Gastrocnemius medialis (tissue), 4 donors: Measurements from ENCODE around the gene SLC5A10.

ENCODE experiments used
- POLR2A ChIP-seq, 2 donors: fragments of 450-650 bp; IDR thresholded peaks; one replicate each; pipeline ENCODE4 v1.6.1; 2017; ENCODE audit warnings: antibody characterized with exemption in 2 of 2, mild to moderate bottlenecking in 2 of 2, moderate library complexity in 2 of 2
- TF ChIP-seq, protein P1 (sequence below), 5 experiments: fragments of 450-650 bp in 3 of 5; fragments of 200-600 bp in 2 of 5; sonication (generic) in 2 of 5; IDR thresholded peaks in 4 of 5; conservative IDR thresholded peaks in 1 of 5; 1 replicate in 4 of 5; 2 replicates in 1 of 5; pipeline ENCODE4 v1.5.1; 2016 to 2019; ENCODE audit warnings: antibody characterized with exemption in 5 of 5, mild to moderate bottlenecking in 3 of 5, moderate library complexity in 3 of 5

DNA sequence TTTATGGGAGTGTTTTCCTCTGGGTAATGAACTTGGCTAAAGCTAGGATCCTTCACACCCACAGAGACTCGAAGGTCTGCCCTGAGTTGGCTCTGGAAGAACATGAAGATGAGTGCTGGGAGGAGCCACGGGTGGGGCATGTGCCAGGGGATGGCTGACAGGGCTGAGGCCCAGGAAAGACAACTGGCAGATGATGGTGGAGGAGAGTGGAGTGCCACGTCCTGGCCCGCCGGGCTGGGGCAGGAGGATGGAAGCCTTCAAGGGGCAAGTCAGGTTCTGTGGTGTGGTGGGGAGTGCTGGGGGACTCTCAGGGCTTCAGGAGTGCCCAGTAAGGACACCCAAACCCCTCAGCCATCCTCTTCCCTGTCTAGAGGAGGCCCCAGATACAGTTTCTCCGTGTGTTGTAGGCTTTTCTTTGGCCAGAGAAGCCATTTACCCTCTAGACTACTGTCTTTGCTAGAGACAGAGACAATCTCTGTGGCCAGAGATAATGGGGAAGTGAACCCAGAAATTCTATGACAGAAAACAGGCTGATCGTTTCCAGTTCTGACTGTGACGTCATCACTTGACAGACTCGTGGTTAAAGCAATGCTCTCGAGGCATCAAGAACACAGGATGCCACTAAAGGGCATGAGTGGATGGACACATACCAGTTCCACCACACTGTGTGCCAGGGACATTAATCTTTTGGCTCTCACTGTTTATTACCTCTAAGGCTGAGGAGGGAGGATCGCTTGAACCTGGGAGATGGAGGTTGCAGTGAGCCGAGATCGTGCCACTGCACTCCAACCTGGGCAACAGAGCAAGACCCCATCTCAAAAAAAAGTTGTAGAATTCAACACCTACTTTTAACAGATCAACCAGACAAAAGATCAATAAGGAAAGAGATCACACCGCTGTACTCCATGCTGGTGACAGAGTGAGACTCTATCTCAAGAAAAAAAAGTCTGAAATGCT lies 18.6 kb upstream of the SLC5A10 start:
- TF ChIP-seq, protein P1, sequence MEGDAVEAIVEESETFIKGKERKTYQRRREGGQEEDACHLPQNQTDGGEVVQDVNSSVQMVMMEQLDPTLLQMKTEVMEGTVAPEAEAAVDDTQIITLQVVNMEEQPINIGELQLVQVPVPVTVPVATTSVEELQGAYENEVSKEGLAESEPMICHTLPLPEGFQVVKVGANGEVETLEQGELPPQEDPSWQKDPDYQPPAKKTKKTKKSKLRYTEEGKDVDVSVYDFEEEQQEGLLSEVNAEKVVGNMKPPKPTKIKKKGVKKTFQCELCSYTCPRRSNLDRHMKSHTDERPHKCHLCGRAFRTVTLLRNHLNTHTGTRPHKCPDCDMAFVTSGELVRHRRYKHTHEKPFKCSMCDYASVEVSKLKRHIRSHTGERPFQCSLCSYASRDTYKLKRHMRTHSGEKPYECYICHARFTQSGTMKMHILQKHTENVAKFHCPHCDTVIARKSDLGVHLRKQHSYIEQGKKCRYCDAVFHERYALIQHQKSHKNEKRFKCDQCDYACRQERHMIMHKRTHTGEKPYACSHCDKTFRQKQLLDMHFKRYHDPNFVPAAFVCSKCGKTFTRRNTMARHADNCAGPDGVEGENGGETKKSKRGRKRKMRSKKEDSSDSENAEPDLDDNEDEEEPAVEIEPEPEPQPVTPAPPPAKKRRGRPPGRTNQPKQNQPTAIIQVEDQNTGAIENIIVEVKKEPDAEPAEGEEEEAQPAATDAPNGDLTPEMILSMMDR (IDR thresholded peaks at IDR 0.05 in 4 of 5, conservative IDR thresholded peaks at IDR 0.05 in 1 of 5) = no peak
- TF ChIP-seq POLR2A (IDR thresholded peaks at IDR 0.05) = no peak
